Measurements from ENCODE around the gene NRXN2. TPM values are rescaled to one million over a fixed set of nuclear protein-coding genes. Genes with fewer than 3 reads are reported as not detected.

The NRXN2 gene
- total and polyA plus RNA-seq, 10 of the 15 experiments (the other 5 are each of a cell fraction or from before 2014, with no cell fraction given), result 0.03 to 1.4 (median 0.23) TPM

GRCh38 chr11:64556721-64557250, 166.2 kb downstream of the NRXN2 start (continued):
- TF ChIP-seq BCL3 (IDR thresholded peaks at IDR 0.05; ENCODE audit: borderline replicate concordance, insufficient read depth, low read depth, low read length, poor library complexity, severe bottlenecking), result no peak

Other genes starting within 250 kb of the NRXN2 start
Only the 7 nearest of the 13 such genes appear.
- not detected in 2 replicates for gene SLC22A12, start 132.0 kb downstream of the NRXN2 start, total RNA-seq (2014; rRNA removed)
- not detected in 2 replicates for gene SLC22A12, start 132.0 kb downstream of the NRXN2 start, total RNA-seq (2014; rRNA removed; fragmentation: Illumina TruSeq; extraction: Trizol)
- gene SLC22A12, start 132.0 kb downstream of the NRXN2 start, total RNA-seq (2021), result not detected in 2 replicates
- not detected in 2 replicates for gene SLC22A12, start 132.0 kb downstream of the NRXN2 start, polyA plus RNA-seq (2011; rRNA removed)
- not detected in 2 replicates for gene SLC22A12, start 132.0 kb downstream of the NRXN2 start, polyA plus RNA-seq (2014; fragmentation: Illumina TruSeq; extraction: Trizol)
- not detected for gene SLC22A12, start 132.0 kb downstream of the NRXN2 start, polyA plus RNA-seq (2014; fragmentation: Nextera tagmentation; extraction: Ambion mirVana)
- gene SLC22A12, start 132.0 kb downstream of the NRXN2 start, polyA plus RNA-seq (2014; rRNA removed), result not detected in 2 replicates
- not detected for gene SLC22A12, start 132.0 kb downstream of the NRXN2 start, polyA plus RNA-seq (2016; fragmentation: Nextera tagmentation; extraction: Ambion mirVana)
- gene RASGRP2, start 20.9 kb upstream of the NRXN2 start, total RNA-seq (2014; rRNA removed), result 5.5 and 6.8 TPM in 2 replicates
- 1.7 and 3.0 TPM in 2 replicates for gene RASGRP2, start 20.9 kb upstream of the NRXN2 start, total RNA-seq (2014; rRNA removed; fragmentation: Illumina TruSeq; extraction: Trizol)
- gene RASGRP2, start 20.9 kb upstream of the NRXN2 start, total RNA-seq (2021), result 8.3 and 9.0 TPM in 2 replicates
- 3.0 and 6.2 TPM in 2 replicates for gene RASGRP2, start 20.9 kb upstream of the NRXN2 start, polyA plus RNA-seq (2011; rRNA removed)
- 2.6 and 2.7 TPM in 2 replicates for gene RASGRP2, start 20.9 kb upstream of the NRXN2 start, polyA plus RNA-seq (2014; fragmentation: Illumina TruSeq; extraction: Trizol)
- gene RASGRP2, start 20.9 kb upstream of the NRXN2 start, polyA plus RNA-seq (2014; fragmentation: Nextera tagmentation; extraction: Ambion mirVana), result under 1 TPM; 0.26 to 0.66 TPM
- 7.0 and 11.2 TPM in 2 replicates for gene RASGRP2, start 20.9 kb upstream of the NRXN2 start, polyA plus RNA-seq (2014; rRNA removed)
- gene RASGRP2, start 20.9 kb upstream of the NRXN2 start, polyA plus RNA-seq (2016; fragmentation: Nextera tagmentation; extraction: Ambion mirVana), result 1 to 10 TPM; 4.5 to 6.4 TPM
- 0.27 and 0.34 TPM in 2 replicates for gene PYGM, start 36.8 kb upstream of the NRXN2 start, total RNA-seq (2014; rRNA removed)
- 0.23 and 0.27 TPM in 2 replicates for gene PYGM, start 36.8 kb upstream of the NRXN2 start, total RNA-seq (2014; rRNA removed; fragmentation: Illumina TruSeq; extraction: Trizol)
- 0.28 and 0.35 TPM in 2 replicates for gene PYGM, start 36.8 kb upstream of the NRXN2 start, total RNA-seq (2021)
- 0.32 and 0.33 TPM in 2 replicates for gene PYGM, start 36.8 kb upstream of the NRXN2 start, polyA plus RNA-seq (2011; rRNA removed)
- 0.19 TPM in 1 of 2 replicates, not detected in the other for gene PYGM, start 36.8 kb upstream of the NRXN2 start, polyA plus RNA-seq (2014; fragmentation: Illumina TruSeq; extraction: Trizol)
- under 1 TPM; 0.04 to 0.08 TPM for gene PYGM, start 36.8 kb upstream of the NRXN2 start, polyA plus RNA-seq (2014; fragmentation: Nextera tagmentation; extraction: Ambion mirVana)
- 0.61 and 3.7 TPM in 2 replicates for gene PYGM, start 36.8 kb upstream of the NRXN2 start, polyA plus RNA-seq (2014; rRNA removed)
- under 1 TPM in 1 of 2 experiments, not detected in 1; 0.04 TPM for gene PYGM, start 36.8 kb upstream of the NRXN2 start, polyA plus RNA-seq (2016; fragmentation: Nextera tagmentation; extraction: Ambion mirVana)
- 88.2 and 111 TPM in 2 replicates for gene SF1, start 55.3 kb upstream of the NRXN2 start, total RNA-seq (2014; rRNA removed)
- 76.0 and 84.4 TPM in 2 replicates for gene SF1, start 55.3 kb upstream of the NRXN2 start, total RNA-seq (2014; rRNA removed; fragmentation: Illumina TruSeq; extraction: Trizol)
- 327 and 337 TPM in 2 replicates for gene SF1, start 55.3 kb upstream of the NRXN2 start, total RNA-seq (2021)
- gene SF1, start 55.3 kb upstream of the NRXN2 start, polyA plus RNA-seq (2011; rRNA removed), result 82.5 and 84.8 TPM in 2 replicates
- gene SF1, start 55.3 kb upstream of the NRXN2 start, polyA plus RNA-seq (2014; fragmentation: Illumina TruSeq; extraction: Trizol), result 216 and 280 TPM in 2 replicates
- gene SF1, start 55.3 kb upstream of the NRXN2 start, polyA plus RNA-seq (2014; fragmentation: Nextera tagmentation; extraction: Ambion mirVana), result 10 to 100 TPM; 13.6 to 29.6 TPM
- 155 and 172 TPM in 2 replicates for gene SF1, start 55.3 kb upstream of the NRXN2 start, polyA plus RNA-seq (2014; rRNA removed)
- 100 to 1,000 TPM in 1 of 2 experiments, 10 to 100 TPM in 1; 97.4 to 109 TPM for gene SF1, start 55.3 kb upstream of the NRXN2 start, polyA plus RNA-seq (2016; fragmentation: Nextera tagmentation; extraction: Ambion mirVana)
- gene MAP4K2, start 80.0 kb upstream of the NRXN2 start, total RNA-seq (2014; rRNA removed), result 66.7 and 74.7 TPM in 2 replicates
- 36.9 and 41.0 TPM in 2 replicates for gene MAP4K2, start 80.0 kb upstream of the NRXN2 start, total RNA-seq (2014; rRNA removed; fragmentation: Illumina TruSeq; extraction: Trizol)
- gene MAP4K2, start 80.0 kb upstream of the NRXN2 start, total RNA-seq (2021), result 78.1 and 79.2 TPM in 2 replicates
- 27.3 and 49.9 TPM in 2 replicates for gene MAP4K2, start 80.0 kb upstream of the NRXN2 start, polyA plus RNA-seq (2011; rRNA removed)
- 16.1 and 42.8 TPM in 2 replicates for gene MAP4K2, start 80.0 kb upstream of the NRXN2 start, polyA plus RNA-seq (2014; fragmentation: Illumina TruSeq; extraction: Trizol)
- gene MAP4K2, start 80.0 kb upstream of the NRXN2 start, polyA plus RNA-seq (2014; fragmentation: Nextera tagmentation; extraction: Ambion mirVana), result 1 to 10 TPM in 1 of 2 experiments, under 1 TPM in 1; 0.98 to 4.4 TPM
- 69.0 and 71.8 TPM in 2 replicates for gene MAP4K2, start 80.0 kb upstream of the NRXN2 start, polyA plus RNA-seq (2014; rRNA removed)
- 10 to 100 TPM; 47.8 to 52.9 TPM for gene MAP4K2, start 80.0 kb upstream of the NRXN2 start, polyA plus RNA-seq (2016; fragmentation: Nextera tagmentation; extraction: Ambion mirVana)
- gene MEN1, start 87.4 kb upstream of the NRXN2 start, total RNA-seq (2014; rRNA removed), result 14.4 and 19.0 TPM in 2 replicates
- gene MEN1, start 87.4 kb upstream of the NRXN2 start, total RNA-seq (2014; rRNA removed; fragmentation: Illumina TruSeq; extraction: Trizol), result 6.3 and 6.5 TPM in 2 replicates
- gene MEN1, start 87.4 kb upstream of the NRXN2 start, total RNA-seq (2021), result 31.1 and 32.6 TPM in 2 replicates
- 6.0 and 19.0 TPM in 2 replicates for gene MEN1, start 87.4 kb upstream of the NRXN2 start, polyA plus RNA-seq (2011; rRNA removed)
- 13.0 and 22.4 TPM in 2 replicates for gene MEN1, start 87.4 kb upstream of the NRXN2 start, polyA plus RNA-seq (2014; fragmentation: Illumina TruSeq; extraction: Trizol)
- gene MEN1, start 87.4 kb upstream of the NRXN2 start, polyA plus RNA-seq (2014; fragmentation: Nextera tagmentation; extraction: Ambion mirVana), result 1 to 10 TPM; 2.5 to 4.1 TPM
- gene MEN1, start 87.4 kb upstream of the NRXN2 start, polyA plus RNA-seq (2014; rRNA removed), result 26.8 and 37.5 TPM in 2 replicates
- gene MEN1, start 87.4 kb upstream of the NRXN2 start, polyA plus RNA-seq (2016; fragmentation: Nextera tagmentation; extraction: Ambion mirVana), result 10 to 100 TPM; 38.9 to 39.7 TPM
- gene CDC42BPG, start 121.5 kb upstream of the NRXN2 start, total RNA-seq (2014; rRNA removed), result 0.11 and 1.3 TPM in 2 replicates
- 0.09 TPM in 2 replicates for gene CDC42BPG, start 121.5 kb upstream of the NRXN2 start, total RNA-seq (2014; rRNA removed; fragmentation: Illumina TruSeq; extraction: Trizol)
- 0.36 and 0.45 TPM in 2 replicates for gene CDC42BPG, start 121.5 kb upstream of the NRXN2 start, total RNA-seq (2021)
- 0.04 and 0.12 TPM in 2 replicates for gene CDC42BPG, start 121.5 kb upstream of the NRXN2 start, polyA plus RNA-seq (2011; rRNA removed)
- gene CDC42BPG, start 121.5 kb upstream of the NRXN2 start, polyA plus RNA-seq (2014; fragmentation: Illumina TruSeq; extraction: Trizol), result 0.03 and 0.46 TPM in 2 replicates
- under 1 TPM in 1 of 2 experiments, not detected in 1; 0.02 TPM for gene CDC42BPG, start 121.5 kb upstream of the NRXN2 start, polyA plus RNA-seq (2014; fragmentation: Nextera tagmentation; extraction: Ambion mirVana)
- gene CDC42BPG, start 121.5 kb upstream of the NRXN2 start, polyA plus RNA-seq (2014; rRNA removed), result 0.44 and 0.53 TPM in 2 replicates
- under 1 TPM; 0.04 TPM for gene CDC42BPG, start 121.5 kb upstream of the NRXN2 start, polyA plus RNA-seq (2016; fragmentation: Nextera tagmentation; extraction: Ambion mirVana)